Urinary bladder (tissue), 4 donors: ENCODE measurements around the gene DIDO1. TPM values are rescaled to one million over a fixed set of nuclear protein-coding genes. Genes with fewer than 3 reads are reported as not detected.

Experiments used
- DNase-seq: peaks from one replicate; pipeline ENCODE4 v3.0.0-alpha.2; 2015; ENCODE audit errors: extremely low spot score
- H3K27ac ChIP-seq: one replicate; pipeline ENCODE4 v1.5.1; 2013; ENCODE audit warnings: low read depth, mild to moderate bottlenecking, moderate library complexity
- H3K36me3 ChIP-seq: one replicate; pipeline ENCODE4 v1.6.1; 2013; ENCODE audit warnings: mild to moderate bottlenecking, moderate library complexity; ENCODE audit not compliant: insufficient read depth
- H3K4me1 ChIP-seq: one replicate; pipeline ENCODE4 v1.6.1; 2013; ENCODE audit warnings: mild to moderate bottlenecking, moderate library complexity; ENCODE audit not compliant: insufficient read depth
- H3K4me3 ChIP-seq: one replicate; pipeline ENCODE4 v1.5.1; 2013; ENCODE audit warnings: low read depth, low read length
- WGBS: extraction: QIAGEN DNeasy Blood & Tissue Kit; methylation state at CpG from one replicate; pipeline ENCODE4 v1.1.7; 2013; 5-methylcytosine and 5-hydroxymethylcytosine counted together
- polyA plus RNA-seq: library from polyadenylated mRNA; stranded (reverse); fragments of 200-250 nt; gene quantifications from one replicate; pipeline ENCODE4 v1.2.3, GENCODE V29; 2013
- total RNA-seq: library from RNA; depleted of rRNA; stranded (reverse); fragments of >200 nt; gene quantifications from one replicate; pipeline ENCODE4 v1.2.3, GENCODE V29; 2014
- donor health status: healthy with polysubstance abuse.
- donor health status: healthy.

DIDO1 gene
- total and polyA plus RNA-seq, 2 donors = 44.1 to 50.1 TPM

GRCh38 chr20:62887152-62887859, 39.0 kb downstream of the DIDO1 start:
- DNase-seq = no peak
- peaks cover 3% of the 10 kb centered on the region for H3K36me3 ChIP-seq
- H3K4me1 ChIP-seq = no peaks in the 10 kb centered on the region
- H3K27ac ChIP-seq = no peak overlapping the region
- WGBS = 46% methylated on average over 13 of the region's 13 CpGs
- no peak overlapping the region for H3K4me3 ChIP-seq

- no peak for DNase-seq
- H3K36me3 ChIP-seq = peaks cover 3% of the 10 kb centered on the region
- H3K27ac ChIP-seq = no peak overlapping the region
- H3K4me3 ChIP-seq = no peak overlapping the region
- H3K4me1 ChIP-seq = no peaks in the 10 kb centered on the region
- WGBS = 85% methylated on average over 7 of the region's 7 CpGs
Measured at GRCh38 chr20:62886709-62887058, 39.6 kb downstream of the DIDO1 start.

- no peaks in the 10 kb centered on the region for H3K4me1 ChIP-seq
- no peak for DNase-seq
- H3K4me3 ChIP-seq = no peak overlapping the region
- no peak overlapping the region for H3K27ac ChIP-seq
- peaks cover 4% of the 10 kb centered on the region for H3K36me3 ChIP-seq
- 84% methylated on average over 23 of the region's 23 CpGs for WGBS
Measured at GRCh38 chr20:62885896-62886708, 40.2 kb downstream of the DIDO1 start.

- Histone ChIP-seq H3K4me3 (no peak overlapping the region), H3K27ac (no peak overlapping the region), H3K4me1 (no peaks in the 10 kb centered on the region), H3K36me3 (peaks cover 7% of the 10 kb centered on the region)
- no peak for DNase-seq
- 80% methylated on average over 20 of the region's 20 CpGs for WGBS
Measured at GRCh38 chr20:62885046-62885895, 41.0 kb downstream of the DIDO1 start.

GRCh38 chr20:62884556-62884955, 41.7 kb downstream of the DIDO1 start:
- Histone ChIP-seq H3K36me3 (peaks cover 3% of the 10 kb centered on the region), H3K4me3 (no peak overlapping the region), H3K4me1 (no peaks in the 10 kb centered on the region), H3K27ac (no peak overlapping the region)
- no peak for DNase-seq
- WGBS = 73% methylated on average over 8 of the region's 8 CpGs

GRCh38 chr20:62882426-62882825, 43.9 kb downstream of the DIDO1 start:
- H3K4me3 ChIP-seq = no peak overlapping the region
- H3K4me1 ChIP-seq = no peaks in the 10 kb centered on the region
- H3K27ac ChIP-seq = no peak overlapping the region
- WGBS = 90% methylated on average over 15 of the region's 15 CpGs
- peaks cover 3% of the 10 kb centered on the region for H3K36me3 ChIP-seq
- DNase-seq = no peak

- DNase-seq = no peak
- Histone ChIP-seq H3K27ac (no peak overlapping the region), H3K4me3 (no peak overlapping the region), H3K4me1 (no peaks in the 10 kb centered on the region), H3K36me3 (peaks cover 3% of the 10 kb centered on the region)
- WGBS = 93% methylated on average over 46 of the region's 46 CpGs
Measured at GRCh38 chr20:62881662-62882395, 44.5 kb downstream of the DIDO1 start.

GRCh38 chr20:62880935-62881661, 45.2 kb downstream of the DIDO1 start:
- H3K27ac ChIP-seq = no peak overlapping the region
- WGBS = 93% methylated on average over 45 of the region's 45 CpGs
- H3K4me3 ChIP-seq = no peak overlapping the region
- no peaks in the 10 kb centered on the region for H3K4me1 ChIP-seq
- H3K36me3 ChIP-seq = peaks cover 3% of the 10 kb centered on the region
- no peak for DNase-seq

- no peak for DNase-seq
- Histone ChIP-seq H3K27ac (no peak overlapping the region), H3K4me1 (no peaks in the 10 kb centered on the region), H3K4me3 (no peak overlapping the region), H3K36me3 (peaks cover 3% of the 10 kb centered on the region)
- 92% methylated on average over 37 of the region's 37 CpGs for WGBS
Measured at GRCh38 chr20:62880147-62880934, 46.0 kb downstream of the DIDO1 start.

GRCh38 chr20:62879275-62880146, 46.8 kb downstream of the DIDO1 start:
- H3K4me1 ChIP-seq = no peaks in the 10 kb centered on the region
- H3K4me3 ChIP-seq = no peak overlapping the region
- no peak for DNase-seq
- 68% methylated on average over 80 of the region's 80 CpGs for whole genome bisulfite sequencing
- H3K36me3 ChIP-seq = peaks cover 3% of the 10 kb centered on the region
- no peak overlapping the region for H3K27ac ChIP-seq

- no peak overlapping the region for H3K4me3 ChIP-seq
- no peak overlapping the region for H3K27ac ChIP-seq
- DNase-seq = no peak
- peaks cover 3% of the 10 kb centered on the region for H3K36me3 ChIP-seq
- WGBS = 92% methylated on average over 20 of the region's 20 CpGs
- H3K4me1 ChIP-seq = no peaks in the 10 kb centered on the region
Measured at GRCh38 chr20:62878244-62879038, 47.9 kb downstream of the DIDO1 start.
